Stimulated activated CD4-positive, alpha-beta T cell treated with anti-CD3 and anti-CD28 coated beads, Interleukin-15, amount 100 ng/mL, for 1 hour (primary cell): ENCODE results near the gene FMNL2.

Experiments
- DNase-seq, 2 donors: peaks; one replicate each; pipeline ENCODE4 v3.0.0-alpha.2; 2020; ENCODE audit warnings: low read depth in 1 of 2, low spot score in 1 of 2

Gene FMNL2

DNA sequence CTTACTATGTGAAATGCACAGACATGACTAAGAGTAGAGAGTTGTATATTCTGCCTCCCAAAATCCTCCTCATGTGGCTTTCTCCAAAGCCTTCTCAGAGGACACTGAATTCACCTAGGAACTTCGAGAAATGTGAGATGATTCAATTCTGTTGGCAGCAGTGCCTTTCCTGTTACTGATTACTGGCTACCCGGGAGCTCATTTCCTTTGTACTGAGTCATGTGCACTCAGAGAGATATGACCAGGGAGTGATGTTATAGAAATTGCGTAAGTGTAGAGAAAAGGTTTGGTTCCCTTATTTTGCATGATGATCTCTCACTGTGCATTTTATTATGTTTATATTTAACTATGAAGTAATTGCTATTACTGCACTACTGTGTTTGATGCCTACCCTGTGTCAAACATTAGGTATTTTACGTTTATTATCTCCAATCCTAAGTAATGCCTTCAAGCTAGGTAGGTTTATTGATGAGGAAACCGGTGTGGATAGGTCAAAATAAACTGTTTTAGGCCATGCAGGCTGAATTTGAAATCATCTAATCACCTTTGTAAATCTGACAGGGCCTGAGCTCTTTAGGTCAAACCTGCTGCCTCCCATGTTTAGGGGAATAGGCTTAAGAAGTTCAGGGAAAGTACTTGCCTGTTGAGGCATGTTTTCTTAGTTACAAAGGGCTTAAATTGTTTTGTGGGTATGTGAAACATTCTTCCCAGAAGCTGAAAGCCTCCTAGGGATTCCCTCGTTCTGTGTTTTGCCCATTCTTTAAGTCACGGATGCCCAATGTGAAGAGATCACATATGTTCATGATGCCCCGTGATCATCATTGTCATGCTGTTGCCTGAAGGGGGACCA lies 86.8 kb downstream of the FMNL2 start:
- no peak for DNase-seq

DNA sequence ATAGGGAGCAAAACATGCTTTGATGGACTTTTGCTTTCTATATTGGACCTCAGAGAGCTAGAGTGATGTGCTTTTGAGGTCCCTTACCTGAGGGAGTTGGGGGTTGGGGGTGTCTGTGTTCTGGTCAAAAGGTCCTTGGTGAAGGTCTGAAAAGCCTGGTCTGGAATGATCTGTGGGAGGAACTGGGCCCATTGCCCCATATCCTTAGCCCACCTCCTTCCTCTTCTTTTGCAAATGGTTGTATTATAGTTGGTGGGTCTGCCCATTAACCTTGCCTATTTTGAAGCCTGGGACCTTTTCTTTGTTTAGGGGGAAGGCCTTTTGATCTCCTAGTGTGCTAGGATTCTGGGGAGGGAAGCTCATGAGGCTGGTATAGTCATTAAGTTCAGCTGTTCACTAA lies 88.7 kb downstream of the FMNL2 start:
- no peak for DNase-seq

DNA sequence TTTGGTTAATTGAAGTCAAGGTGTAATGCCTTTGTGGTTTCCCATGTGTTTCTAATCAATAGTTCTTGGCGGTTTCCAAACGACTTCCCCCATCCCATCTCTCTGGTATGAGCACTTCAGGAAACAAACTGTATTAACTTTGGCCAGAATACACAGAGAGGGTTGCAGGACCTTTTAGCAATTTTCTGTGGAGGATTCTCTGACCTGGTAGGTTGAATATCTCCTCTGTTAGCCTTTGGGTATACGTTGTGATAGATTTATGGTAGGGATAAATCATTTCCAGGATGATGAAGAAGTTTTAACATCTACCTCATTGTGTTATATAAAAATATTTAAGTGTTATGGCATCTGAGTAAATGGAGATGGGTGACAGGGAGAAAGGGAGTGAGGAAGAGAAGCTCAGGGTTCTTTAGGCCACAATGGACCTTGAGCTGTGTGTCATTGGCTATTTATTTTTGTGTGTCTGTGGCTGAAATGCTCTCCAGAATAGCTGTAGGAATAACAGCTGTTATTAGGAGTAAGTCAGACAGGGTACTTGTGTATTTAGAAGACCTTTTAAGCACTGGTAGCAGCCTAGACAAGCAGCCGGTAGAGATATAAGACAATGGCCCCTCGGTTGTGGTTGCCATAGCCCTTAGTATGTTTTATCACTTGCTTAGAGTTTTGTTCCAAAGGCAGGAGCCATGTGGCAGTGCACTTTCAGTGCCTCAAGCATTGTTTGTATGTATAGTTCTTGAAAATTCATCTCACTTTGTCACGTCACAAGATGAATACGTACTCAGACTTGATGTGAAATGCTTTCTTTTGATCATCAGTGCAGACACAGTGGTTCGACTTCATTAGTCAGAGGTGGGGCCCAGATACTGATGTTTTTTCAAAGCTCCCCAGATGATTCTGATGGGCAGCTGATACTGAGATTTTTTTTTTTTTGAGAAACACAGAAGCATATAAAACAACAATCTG lies 91.1 kb downstream of the FMNL2 start:
- no peak for DNase-seq

DNA sequence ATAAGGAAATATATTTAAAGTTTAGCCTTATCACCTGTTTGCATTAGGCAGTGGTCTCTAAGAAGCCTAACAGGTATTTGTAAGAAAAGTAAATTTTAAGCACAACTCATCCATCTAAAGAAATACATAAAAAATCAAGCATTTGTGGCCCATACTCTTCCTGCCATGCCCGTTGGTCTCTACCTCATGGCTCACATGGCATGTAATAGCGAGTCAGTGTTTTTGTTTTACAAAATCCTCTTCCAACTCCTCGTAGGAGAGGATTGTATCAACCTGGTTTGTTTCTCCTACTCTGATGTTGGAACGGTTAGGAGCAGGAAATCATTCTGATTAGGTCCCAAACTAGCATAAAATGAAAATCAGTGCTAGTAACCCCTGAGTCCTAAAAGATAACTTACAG lies 91.8 kb downstream of the FMNL2 start:
- no peak for DNase-seq

DNA sequence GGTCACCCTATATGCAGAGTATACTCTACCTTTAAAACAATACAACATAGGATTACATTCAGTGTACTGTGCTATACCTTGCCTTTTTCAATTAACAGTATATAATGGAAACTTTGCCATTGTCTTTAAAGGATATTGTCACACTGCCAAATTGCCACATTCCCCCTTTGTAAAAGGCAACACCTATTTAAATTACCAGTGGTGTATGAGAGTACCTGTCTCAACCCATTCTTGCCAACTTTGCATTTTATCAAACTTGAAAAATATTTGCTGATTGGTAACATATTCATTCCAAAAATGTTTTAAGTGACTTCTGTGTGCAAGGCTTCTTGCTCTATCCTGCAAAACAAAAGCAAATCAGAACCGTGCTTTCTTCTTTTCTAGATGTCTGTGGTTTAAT lies 92.9 kb downstream of the FMNL2 start:
- no peak for DNase-seq

DNA sequence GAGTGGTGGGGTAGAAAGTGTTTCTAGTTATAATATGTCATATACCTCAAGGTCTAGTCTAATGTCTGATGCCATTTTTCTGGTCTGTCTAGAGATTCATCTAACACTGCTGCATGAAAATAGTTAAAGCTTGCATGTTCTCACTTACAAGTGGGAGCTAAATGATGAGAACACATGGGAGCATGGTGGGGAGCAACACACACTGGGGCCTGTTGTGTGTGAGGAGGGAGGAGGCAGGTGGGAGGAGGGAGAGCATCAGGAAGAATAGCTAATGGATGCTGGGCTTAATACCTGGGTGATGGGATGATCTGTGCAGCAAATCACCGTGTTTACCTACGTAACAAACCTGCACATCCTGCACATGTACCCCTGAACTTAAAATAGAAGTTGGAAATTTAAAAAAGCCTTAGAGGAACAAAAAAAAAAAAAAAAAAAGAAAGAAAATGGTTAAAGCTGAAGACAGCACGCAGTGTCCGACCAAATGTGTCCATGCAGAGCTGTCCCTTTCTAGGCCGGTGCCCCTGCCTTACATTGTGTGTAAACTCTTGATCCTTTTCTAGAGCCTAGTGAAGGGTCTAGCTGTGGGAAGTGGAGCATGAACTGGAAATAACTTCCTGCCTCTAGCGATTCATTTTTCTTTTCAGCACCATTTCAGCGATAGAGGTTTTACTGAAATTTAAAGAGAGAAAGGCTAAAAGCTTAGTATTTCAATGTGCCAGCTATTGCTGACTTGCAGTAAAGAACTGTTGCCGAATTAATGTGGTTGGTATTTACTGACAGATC lies 94.0 kb downstream of the FMNL2 start:
- DNase-seq = no peak

DNA sequence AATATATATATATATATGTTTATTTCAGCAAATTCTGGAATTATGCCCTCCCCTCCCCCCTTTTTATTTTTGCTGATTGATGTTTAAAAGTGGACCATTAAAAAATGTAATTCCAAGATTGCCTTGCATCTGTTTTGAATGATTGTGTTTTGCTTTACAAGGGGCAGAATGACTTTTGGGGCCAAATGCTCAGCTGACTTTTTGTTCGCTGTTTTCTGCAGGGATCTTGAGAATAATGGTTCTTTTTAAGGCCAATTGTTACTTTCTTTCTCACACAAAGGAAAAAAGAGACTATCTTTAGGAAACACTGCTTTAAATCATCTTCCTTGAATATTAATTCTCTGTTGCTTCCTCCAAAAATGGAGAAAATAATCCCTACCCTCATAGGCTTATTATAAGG lies 95.9 kb downstream of the FMNL2 start:
- DNase-seq = no peak

DNA sequence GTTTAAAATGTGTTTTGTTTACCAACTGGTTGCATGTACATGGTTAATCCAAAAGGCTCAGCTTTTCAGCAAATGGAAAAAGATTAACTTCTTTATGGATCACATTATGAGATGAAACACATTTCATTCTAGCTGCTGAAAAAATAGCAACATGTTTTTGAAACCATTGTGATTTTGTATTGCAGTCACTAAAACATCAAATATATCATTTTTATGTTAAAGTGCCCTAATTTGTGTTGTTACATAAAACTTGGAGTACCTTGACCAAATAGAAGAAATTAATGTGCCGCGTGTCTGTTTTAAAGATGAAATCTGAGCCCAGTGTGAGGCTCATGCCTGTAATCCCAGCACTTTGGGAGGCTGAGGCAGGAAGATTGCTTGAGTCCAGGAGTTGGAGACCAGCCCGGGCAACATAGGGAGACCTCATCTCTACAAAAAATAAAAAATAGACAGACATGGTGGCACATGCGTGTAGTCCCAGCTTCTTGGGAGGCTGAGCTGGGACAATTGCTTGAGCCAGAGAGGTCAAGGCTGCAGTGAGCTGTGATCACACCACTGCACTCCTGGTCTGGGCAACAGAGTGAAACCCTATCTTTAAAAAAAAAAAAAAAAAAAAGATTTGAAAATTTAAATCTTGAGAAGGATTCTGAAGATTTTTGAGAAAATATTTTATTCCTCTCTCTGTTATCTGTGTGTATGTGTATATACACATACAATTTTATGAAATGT lies 96.6 kb downstream of the FMNL2 start:
- no peak for DNase-seq

DNA sequence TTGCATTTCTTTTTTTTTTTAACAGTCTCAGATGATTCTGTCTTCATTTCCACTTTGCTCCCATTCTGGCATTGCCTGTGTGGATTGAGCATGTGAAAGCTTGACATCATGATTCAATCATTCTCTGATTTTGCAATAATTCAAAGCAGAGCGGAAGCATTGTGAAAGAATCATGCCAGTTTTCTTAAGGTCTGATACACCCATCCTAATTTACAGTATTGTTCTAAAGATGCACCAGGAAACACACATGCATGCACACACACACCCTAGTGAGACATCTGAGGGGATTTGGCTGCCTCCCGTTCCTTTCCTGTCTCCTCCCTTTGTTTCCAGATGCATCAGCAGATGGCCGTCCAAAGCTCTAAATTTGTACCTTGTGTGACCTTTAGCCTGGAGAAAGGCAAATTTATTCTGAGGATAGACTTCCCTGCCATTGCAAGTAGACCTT lies 97.3 kb downstream of the FMNL2 start:
- DNase-seq = no peak

DNA sequence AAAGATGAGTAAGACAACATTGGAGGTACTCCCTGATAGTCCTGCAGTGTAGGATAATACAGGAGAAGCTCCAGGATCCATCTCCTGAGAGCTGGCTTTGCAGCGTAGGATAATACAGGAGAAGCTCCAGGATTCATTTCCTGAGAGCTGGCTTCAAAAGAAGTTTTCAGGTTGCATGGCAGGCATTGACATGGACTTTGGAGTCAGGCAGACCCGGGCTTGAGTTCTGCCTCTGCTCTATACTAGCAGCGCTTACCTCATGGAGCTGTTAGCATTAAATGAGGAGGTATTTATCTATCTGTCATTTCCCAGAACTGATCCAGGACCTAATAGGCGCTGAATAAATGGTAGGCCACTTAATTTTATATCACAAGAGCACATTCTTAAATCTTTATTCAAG lies 97.8 kb downstream of the FMNL2 start:
- no peak for DNase-seq

DNA sequence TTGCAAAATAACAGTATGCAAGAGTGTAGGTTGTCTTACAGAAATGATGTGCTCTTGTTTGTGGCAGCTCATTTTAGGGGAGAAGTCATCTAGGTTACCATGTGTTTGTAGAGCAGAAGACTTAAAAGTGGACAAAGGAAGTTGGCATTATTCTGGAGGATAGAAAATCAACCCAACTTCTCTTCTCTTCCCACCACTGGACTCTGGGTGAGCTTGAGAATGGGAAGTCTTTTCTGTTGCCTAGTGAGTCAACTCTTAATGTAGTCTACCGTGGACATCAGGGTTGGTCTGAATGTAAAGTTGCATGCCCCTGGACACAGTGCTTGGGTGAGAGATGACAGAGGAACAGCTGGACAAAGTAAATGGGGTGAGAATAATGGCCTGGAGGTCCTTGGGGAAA lies 98.3 kb downstream of the FMNL2 start:
- no peak for DNase-seq

DNA sequence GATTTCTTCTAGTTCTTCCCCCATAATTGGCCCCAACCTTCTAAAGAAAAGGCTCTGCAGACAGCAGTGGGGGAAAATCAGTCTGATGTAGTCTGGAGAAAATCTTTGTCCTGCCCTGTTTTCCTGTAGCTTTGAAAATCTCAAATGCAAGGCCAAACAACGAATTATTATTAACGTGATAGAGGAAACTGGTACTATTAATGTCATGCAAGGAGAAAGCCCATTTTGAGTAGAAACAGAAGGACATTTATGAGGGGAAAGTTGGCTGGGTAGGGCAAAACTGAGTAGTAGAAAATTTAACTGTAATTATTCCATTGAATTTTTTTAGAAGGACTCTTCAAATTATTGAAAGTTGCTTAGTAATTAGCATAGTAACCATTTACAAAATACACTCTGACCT lies 98.8 kb downstream of the FMNL2 start:
- DNase-seq = no peak

DNA sequence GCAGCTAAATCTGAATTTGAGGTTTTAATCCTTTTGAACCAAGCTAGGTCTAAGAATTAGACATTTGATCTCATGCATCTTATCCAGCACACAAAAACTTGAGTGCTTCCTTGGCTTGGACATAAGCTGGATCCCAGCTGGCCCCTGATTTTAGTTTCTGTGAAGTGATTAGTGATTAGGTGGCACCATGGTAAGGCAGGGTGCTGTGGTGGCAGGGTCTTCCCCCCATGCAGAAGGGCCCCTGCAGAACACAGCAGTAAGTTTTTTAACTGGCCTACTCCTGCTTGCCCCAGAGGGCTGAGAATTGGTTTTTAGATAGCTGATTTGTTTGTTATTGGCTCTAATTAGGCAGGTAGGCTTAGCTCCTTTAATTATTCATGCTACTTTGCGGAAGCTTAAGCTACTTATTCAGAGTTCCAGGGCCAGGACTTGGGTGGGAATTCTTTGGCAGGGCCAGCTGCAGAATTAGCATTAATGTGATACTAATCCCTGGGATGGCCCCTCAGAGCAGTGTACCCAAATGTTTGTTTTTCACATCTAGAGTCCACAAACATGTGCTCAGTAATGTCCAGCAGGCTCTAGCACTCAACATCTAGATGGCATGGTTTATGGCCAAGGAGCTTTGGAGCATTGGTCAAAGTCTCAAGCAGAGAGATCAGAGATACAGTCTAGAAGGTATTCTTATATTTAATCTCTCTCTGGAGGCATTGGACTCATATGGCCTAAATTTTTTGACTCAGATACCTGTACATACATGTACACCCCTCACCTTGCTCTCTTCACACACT lies 99.6 kb downstream of the FMNL2 start:
- no peak for DNase-seq

DNA sequence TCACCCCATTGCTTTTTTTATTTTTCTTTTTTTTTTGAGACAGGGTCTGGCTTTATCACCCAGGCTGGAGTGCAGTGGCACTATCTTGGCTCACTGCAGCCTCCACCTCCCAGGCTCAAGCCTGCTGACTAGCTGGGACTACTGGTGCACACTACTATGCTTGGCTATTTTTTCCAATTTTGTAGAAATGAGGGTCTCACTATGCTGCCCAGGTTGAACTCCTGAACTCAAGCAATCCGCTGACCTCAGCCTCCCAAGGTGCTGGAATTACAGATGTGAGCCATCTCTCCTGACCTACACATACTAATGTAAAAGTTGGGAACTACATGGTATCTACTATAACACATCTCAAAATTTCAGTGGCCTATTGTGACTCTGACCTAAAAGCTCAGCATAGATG lies 101.2 kb downstream of the FMNL2 start:
- DNase-seq = no peak

DNA sequence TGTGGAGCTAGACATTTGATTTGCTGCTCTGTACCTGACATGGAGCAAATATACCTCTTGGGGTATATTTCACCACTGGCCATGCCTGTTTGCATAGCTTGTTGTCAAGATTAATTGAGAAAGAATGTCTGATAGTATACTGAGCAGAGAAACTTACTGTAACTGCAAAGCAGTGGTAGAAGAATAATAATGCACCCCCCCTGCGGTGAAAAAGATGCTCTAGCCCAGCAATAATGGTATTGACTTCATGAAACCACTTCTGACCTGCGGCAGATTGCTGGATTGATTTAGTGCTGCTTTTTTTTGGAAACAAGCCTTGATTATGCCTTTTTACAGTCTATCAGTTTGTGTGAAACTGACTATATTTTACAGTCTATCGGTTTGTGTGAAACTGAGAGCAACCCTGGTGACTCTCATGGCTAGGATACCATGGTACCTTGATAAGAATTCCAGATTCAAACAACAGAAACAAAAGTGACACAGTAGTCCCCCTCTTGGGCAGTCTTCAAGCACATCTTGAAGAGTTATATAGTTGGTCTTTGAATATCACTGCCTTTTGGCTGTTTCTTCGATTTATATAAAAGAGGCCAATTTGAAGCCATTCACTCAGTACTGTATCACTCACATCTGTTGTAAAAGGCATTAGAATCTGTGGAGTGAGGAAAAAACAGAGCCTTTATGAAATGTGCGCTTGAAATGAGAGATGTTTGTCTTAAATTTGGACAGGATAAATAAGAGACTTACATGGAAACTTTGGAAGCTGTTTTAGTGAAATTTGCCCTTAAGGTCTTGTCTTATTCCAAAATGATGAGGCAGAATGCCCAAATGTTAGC lies 102.5 kb downstream of the FMNL2 start:
- DNase-seq = no peak

DNA sequence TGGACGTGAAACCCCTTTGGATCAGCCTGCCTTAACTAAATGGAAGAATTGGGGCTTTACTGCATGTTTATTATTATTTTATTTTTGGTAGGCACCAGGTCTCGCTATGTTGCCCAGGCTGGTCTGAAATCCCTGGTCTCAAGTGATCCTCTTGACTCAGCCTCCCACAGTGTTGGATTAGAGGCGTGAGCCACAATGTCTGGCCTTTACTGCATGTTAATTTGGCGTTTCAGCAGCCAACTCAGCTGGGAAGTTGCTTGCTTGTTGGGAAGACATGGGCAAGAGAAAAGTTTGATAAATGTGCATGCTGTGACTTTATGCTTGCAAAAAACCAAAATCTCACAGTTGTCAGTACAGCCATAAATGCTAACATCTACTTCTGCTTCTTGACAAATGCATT lies 105.1 kb downstream of the FMNL2 start:
- no peak for DNase-seq

DNA sequence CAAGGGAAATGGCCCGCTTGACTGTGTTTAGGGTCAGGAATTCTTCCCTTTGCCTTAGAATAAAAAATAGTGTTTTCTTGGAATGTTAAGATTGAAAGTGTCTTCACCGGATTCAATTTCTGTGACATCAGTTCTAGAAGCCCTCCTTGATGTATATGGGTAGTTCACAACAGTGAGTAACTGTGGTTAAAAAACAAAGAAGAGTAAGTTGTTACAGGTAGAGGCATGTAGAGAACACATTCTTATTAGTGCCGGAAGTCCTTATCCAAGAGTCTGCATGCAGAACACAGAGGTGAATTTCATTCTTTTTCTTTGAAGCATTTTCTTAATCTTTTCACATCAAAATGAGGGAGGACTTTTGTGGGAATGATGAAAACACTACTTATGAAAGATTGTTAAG lies 105.5 kb downstream of the FMNL2 start:
- DNase-seq = no peak

DNA sequence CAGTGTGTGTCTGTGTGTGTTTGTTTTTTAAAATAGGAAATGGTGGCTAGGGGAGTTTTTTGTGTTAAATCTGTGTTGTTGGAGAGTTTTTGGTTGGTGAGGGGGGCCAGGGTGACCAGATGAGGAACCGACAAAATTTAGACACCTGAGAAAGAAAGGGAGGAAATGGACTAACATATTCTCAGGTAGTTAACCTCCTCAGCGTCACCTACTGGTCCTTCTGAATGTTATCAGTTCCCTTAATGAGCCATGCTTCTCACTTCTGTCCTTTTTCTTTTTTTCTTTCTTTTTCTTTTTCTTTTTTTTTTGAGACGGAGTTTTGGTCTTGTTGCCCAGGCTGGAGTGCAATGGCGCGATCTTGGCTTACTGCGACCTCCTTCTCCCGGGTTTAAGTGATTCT lies 107.0 kb downstream of the FMNL2 start:
- DNase-seq = no peak

DNA sequence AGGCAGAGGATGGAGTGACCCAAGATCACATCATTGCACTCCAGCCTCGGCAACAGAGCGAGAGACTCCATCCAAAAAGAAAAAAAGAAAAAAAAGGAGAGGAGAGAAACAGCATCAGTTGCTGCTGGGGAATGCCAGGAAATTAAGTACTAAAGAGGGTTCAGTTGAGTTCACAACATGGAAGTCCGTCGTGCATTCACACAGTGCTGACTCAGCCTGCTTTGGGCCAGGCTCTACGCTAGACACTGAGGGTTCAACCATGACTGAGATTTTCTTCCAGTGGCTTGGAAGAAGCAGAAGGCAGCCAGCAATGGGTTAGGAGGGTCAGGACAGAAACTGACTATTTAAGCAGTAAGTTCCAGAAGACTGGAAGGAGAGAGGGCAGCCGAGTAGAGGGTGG lies 108.8 kb downstream of the FMNL2 start:
- DNase-seq = no peak
